NCI-H82 treated with DMSO at 0.1 percent for 48 hours (cell line): ENCODE measurements around the gene SNX32.

Experiments used
- DNase-seq: peaks from one replicate; lab custom pipeline; 2025; ENCODE audit not compliant: unreplicated experiment; lab: John Stamatoyannopoulos, UW

Gene SNX32

DNA sequence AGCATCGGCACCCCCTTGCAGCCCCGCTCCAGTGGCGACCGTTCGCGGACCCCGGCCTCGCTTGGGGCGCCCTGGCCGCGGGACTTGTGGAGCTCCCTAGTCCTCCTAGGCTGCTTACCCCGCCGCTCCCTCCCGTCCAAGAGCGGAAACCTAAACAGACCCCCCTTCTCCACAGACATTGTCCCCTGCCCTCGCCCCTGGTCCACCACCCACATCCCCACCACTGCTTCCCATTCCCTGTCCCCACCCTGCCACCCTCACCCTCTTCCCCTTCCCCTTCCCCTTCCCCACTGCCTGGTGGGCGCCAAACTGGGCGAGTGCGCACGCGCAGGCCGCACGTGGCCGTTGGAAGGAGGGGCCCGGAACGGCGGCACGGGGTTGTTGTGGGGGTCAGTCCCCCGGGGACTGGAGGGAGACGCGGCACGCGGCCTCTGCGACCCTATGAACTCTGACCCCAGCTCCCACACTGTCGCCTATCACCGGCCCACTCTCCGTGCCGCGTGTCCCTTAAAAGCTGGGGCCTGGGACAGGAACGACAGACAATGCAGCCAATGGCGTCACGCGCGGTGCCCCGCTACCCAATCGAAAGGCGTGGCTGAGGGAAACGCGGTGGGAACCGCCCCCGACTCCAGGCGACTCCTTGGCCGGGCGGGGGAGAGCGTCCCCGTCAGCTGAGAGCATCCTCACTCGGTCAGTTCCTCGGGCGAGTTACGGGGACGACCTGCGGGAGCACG, at the start of gene SNX32:
Gene SNX32 (plus strand): TSS at position 667 of the 734 bp plus-strand sequence. CDS start 103 bp downstream, outside the sequence.
- peak; percentile 71 for DNase-seq

DNA sequence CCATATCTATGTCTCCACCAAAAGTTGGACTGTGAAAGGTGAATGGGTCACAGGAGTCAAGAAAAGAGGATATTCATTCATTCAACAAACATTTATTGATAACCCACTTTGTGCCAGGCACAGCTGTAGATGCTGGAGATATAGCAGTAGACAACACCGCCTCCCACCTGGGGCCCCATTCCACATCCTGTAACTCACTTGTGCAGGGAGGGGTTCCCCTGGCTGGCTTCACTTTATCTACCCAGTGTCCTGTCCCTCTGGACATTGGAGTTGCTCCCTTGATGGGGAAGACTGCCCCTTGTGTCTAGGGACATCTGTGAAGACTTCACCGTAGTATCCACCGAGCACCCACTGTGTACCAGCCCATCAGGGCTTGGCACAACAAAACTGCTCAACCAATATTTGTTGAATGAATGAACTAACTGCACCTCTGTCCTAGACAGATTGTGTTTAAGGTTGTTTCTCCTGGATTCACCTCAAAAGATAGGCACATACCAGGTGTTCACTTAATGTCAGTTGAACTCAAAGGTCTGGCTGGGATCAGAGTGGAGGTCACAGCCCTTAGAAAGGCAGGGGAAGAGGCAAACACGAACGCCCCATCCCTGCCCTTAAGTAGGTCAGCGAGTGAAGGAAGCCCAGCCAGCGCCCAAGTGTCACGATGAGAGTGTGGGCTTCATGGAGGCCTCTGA, 48.3 kb upstream of the SNX32 start:
- DNase-seq: no peak

DNA sequence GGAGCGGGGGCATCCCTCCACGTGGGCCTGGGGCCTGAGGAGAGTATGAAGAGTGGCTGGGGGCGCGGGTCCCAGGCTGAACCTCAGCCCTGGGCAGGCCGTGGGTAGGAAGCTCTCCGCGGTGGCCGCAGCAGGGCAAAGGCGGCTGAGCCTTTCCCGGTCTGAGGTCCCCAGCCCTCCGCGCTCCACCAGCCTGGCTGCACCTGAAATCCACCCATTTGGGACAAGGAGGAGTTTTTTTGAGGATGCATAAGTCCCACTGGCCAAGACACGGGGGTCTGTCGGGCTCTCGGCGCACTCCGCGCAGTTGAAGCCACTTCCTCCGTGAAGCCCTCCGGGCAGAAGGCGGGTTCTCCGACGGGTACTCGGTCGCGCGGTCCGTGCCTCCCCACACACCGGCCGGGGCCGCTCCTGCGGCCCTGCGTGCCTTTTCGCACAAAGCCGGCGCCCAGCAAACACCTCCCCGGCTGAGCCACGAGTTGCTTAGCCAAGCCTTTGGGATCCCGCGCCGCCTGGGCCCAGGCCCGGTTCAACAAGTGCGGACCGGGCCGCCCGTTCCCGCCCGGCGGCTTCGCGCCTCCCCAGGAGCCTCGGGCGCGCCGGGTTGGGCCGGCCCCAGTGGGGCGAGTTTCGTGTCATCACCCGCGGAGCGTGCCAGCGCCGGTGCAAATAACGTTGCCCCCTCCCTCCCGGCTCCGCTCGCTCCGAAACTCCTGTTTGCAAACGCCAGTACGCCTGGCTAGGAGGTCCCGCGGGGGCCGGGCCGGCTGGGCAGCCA, 47.6 kb upstream of the SNX32 start:
- DNase-seq: no peak

DNA sequence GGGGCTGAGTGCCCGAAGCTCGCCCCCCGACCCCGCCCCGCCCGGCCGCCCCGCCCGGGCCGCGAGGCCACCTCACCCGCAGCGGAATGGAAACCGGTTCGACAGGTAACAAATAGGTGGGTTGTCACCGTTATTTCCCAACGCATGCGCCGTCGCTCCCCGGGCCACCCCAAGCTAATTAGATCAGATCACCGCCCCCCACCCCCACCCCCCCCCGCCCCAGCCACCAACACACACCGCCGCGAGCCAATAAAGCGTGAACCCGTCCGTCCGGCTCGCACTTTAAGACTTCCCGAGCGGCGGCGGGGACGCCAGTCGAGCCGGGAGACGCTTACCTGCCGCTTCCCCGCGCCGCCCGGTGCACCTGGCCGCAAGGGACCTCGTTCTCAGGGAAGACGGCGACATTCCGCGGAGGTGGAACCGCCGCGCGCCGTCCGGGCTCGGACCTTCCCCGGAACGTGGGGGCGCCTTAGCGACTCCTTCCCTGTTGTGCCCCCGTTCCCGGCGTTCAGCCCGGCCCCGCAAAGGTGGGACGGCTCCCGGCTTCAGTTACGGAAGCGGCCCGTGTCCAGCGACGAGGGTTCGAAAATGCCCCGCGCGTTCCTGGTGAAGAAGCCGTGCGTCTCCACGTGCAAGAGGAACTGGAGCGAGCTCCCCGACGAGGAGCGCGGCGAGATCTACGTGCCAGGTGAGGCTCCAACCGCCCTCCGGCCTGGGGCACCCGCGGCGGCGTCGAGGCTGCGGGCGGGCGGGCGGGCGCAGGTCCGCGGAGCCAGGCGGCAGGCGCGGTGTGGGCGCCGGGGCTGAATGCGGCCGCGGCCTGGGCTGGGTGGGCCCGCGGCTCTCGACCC, 46.8 kb upstream of the SNX32 start, which contains the start of gene OVOL1:
Gene OVOL1 (plus strand): TSS at position 278 of the 851 bp plus-strand sequence. CDS start 311 bp downstream, at position 589.
- DNase-seq: no peak

DNA sequence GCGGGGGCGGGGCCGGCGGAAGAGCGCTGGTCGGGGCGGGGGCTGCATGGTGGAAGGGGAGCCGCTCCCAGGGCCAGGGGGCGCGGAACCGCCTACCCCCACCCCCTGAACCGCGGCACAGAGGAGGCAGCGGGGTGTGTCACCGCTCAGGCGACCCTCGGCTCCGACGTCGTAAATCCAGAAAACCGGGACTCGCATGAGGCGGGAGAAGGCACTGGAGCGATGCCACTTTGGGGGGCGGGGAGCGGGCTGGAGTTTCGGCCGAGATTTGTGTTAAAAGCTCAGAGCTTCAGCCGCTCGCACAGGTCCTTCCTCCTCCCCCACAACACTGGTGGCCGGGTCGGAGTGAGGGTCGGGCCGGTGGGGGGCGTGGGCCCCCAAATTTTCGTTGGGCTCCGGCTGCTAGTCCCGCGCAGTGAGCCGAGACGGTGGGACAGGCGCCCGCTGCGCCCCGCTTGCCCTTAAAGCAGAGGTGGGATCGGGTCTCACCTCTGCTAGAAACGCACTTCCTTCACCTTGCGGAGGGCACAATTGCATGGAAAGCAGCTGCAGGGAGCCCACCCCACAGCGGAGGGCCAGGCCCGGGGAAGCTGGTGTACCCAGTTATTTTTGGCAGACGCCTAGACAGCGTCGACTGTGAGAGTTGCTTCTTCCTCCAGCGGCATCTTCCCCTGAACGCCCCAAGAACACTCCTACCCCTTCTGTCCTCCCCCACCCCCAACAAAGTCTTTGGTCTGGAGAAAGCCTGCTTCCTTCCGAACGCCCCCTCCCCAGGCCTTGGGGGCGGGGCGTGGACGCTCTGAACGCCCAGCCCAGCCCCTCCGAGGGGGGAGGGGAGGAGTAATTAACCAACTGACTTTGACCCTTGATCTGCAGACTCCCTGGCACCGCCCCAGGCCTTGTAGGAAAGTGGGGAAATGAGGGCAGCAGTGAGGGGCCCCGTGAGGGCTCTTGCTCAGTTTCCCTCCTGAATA, 45.8 kb upstream of the SNX32 start:
- DNase-seq: no peak

DNA sequence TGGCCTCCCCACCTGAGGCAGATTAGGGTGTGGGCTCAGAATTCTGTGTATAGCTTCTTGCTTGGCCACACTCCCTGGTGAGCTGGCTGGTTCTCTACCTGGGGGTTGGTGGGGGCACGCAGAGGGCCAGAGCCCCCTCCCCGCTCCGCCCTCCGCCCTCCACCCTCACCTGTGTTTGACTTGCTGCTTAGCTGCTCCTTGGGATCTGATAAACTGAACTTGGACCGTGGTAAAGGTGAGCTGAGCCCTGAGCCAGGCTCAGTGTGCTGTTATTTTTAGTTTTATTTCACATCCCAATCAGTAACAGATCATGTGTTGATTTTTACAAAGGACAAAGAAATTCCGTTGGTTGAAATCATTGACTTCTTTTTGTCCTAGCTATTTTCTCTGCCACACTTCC, 44.9 kb upstream of the SNX32 start:
- DNase-seq: no peak

DNA sequence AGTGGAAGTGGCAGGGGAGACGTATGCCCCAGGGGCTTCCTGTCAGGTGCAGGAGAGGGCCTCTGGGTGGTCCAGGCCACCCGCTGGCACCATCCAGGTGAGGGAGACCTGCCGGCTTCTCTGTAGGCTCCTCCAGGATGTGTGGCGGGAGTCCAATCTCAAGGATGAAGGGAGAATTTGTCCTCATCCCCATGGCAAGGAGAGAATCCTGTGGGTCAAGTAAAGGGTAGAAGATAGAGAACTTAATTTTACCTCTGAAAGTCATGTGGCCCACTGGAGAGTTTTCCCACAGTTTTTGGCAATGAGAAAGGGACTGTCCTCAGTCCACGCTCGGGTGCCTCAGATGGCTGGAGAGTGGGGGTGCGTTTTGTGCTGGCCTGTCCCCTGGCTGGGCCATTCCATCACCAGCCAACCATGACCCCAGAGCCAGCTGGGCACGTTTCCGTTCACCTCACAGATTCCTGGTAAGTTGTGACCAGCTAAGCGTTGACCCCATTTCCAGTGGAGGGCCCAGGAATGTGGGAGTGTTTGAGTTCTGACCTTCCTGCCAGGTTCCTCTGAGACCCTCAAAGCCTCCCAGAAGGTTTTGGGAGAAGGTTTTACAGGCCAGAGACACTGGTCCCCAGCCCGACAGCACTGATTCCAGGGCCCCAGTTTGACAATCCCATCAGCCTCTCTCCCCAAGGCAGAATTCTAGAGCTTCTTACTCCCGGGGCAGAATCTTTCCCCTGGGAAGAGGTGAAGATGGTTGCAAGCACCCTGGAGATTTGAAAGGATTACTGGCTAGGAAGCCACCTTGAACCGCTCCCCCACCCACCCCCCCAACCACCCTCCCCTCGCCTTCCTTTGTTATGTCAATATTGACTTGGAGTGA, 44.3 kb upstream of the SNX32 start:
- DNase-seq: no peak

DNA sequence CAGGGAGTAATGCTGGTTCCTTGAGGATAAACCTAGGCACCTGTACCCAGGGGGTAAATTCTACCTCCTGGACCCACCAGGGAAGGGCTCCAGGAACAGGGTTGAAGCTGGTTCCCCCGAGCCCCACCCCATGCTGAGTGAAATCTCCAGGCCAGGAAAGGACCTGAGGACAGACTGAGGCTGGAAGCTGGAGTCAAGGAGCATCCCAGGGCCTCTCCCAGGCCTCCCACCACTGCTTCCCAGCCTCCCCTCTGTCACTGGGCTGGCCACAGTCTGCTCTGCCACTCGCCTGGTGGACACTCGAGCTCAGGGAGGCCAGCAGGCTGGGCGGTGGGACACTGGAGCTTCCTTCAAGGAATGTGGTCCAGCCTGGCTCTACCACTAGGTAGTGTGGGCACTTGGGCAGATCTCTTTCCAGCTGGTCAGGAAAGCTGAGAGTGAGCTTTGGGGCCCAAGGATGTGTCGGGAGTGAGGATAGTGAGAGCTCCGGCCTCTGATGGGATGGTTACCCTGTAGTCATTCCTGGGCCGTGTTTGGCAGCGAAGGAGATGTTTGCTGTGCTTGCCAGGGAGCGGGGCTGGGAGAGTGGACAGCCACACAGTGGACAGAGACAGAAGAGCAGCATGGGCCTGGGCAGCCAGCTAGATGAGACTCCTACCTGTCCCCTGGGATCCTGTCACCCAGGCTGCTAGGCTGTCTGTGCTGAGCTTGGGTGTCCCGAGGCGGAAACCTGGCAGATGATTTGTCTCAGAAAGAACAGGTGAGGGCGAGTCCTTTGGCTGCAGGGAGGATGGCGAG, 43.5 kb upstream of the SNX32 start:
- DNase-seq: no peak

DNA sequence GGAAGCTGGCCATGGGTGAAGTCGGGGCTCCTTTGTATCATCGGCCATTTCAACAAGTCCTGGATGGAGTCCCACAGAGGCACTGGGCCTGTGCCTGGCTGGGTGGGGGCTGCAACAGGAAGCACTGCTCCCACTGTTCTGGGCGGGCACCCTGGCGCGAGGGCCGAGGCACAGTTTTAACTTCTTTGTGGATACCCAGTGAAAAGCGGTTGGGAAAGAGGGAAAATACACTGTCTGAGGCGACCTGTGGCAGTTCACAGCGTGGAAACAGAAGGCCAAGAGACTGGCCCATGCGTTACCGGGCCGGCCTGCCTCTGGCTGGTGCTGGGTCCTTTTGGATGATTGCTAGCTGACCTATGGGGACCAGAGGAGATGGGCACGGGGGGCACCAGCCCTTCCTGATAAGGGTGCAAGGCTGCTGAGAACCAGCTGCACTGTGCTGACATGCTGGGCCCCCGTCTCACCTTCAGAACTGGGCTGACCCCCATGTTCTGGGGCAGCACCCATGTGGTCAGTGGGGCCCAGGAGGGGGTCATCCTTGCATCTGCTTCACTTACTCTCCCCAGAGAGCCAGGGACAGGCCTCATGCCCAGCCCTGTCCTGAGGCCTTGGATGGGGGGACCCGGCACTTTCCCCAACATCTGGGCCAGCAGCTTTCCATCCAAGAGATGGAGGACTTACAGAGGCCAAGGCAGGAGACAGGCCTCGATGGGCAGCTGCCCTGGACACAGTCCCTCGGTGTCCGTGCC, 42.7 kb upstream of the SNX32 start:
- no peak for DNase-seq

DNA sequence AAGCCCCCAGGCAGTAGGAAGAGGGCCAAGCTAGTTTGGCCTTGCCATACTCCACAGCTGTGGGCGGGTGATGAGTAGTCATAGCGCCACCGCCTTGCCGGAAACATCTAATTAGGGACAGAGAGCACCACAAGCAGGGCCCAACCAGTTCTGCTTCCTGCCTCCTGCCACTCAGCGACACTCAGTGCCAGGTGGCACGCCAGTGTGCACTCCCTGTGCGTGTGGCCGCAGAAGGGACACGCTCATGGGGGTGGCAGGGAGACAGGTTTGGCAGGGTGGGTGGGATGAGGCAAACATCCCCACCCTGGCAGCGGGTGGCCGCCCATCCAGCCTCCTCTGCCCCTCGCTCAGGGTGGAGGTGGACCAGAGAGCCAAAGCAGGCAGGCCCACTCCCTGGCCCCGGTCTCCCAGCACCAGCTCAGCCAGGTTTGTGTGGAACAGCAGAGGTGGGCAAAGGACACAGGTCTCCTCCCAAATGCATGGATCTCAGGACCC, 42.0 kb upstream of the SNX32 start:
- DNase-seq: no peak

DNA sequence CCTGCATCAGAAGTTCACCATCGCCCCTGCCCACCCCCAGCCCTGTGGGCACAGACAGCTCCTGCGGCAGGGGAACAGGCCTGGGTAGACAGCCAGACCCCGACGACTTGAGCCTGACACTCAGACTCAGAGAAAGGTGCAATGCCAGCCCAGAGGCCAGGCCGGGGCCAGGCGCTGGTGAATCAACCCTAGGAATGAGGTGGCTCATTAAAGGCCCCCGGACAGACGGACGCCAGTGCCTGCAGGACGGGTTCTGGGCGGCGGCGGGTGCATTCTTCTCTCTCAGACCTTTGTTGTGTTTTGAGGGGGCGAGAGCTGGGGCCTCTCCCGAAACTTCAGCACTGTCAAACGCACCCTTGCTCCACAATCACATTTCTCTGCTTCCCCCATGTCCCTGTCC, 41.3 kb upstream of the SNX32 start:
- DNase-seq: no peak

DNA sequence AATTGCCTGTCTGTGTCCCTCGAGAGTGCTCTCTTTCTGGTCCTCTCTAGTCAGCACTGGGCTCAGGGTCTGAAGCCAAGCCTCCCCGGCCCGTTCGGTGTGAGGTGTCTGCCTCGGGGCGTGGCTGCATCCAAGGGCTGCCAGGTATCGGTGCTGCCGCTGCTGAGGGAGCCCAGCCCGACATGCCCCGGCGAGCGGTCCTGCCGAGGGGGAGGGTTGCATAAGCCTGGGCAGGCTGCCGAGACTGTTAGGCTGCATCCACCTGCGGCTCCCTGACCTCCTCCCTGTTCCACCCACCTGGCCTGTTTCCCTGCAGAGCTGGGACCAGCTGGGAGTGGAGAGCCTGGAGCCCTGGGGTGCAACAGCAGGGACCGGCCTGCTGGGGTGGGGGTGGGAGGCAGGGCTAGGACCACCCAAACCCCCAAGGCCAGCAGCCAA, 40.6 kb upstream of the SNX32 start:
- no peak for DNase-seq

DNA sequence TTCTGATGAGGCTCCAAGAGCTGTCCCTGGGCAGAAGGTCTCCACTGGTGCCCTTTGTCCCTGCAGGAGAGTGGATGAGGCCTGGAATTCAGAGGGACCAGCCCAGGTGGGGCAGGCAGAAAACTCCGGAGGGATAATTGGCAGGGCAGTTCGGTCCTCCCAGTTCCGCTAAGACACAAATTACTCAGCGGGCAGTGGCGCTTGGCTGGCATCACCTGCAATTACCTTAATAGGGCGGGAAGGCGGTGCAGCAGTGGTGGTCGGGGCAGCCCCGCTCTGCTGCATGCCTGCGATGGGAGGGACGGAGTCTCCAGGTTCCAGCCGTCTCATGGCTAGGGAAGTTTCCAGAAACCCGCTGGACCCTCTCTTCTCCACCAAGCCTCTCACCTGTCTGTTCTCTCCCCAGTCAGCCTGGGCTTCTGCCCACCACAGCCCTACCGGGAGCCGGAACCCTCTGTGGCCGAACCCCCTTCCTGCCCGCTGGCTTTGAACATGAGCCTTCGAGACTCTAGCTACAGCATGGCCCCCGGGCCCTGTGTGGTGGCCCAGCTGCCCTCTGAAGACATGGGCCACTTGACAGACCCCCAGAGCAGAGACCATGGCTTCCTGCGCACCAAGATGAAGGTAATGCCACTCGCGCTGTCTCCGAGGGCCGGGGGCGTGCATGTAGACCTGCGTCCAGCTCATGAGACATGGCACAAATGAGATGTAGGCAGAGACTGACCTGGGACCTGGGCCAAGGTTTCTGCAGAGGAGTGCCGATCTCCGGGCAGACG, 40.0 kb upstream of the SNX32 start:
- DNase-seq: no peak

DNA sequence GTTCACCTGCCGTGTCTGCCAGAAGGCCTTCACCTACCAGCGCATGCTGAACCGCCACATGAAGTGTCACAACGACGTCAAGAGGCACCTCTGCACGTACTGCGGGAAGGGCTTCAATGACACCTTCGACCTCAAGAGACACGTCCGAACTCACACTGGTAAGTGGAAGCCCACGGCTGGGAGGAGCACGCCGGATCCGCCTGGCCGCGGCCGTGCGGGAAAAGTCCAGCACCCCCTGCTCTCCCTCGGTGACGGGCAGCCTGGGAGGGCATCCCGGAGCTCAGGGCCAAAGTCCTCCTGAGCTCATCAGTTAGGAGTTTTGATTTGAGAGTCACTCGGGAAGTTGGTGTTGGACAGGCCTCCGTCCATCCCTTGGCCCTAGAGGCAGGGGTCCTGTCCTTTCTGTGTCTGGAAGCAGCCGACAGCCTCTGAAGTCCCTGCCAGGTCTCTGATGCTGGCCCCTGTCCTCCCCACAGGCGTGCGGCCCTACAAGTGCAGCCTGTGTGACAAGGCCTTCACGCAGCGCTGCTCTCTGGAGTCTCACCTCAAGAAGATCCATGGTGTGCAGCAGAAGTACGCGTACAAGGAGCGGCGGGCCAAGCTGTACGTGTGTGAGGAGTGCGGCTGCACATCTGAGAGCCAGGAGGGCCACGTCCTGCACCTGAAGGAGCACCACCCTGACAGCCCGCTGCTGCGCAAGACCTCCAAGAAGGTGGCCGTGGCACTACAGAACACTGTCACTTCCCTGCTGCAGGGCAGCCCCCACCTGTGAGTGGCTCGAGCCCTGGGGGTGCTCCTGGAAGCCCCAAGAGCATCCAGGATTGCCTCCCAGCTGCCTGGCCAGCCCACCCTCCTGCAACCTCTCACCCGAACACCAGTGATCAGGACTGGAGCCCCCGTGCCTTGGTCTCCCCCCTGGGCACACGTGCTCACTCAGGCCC, 38.9 kb upstream of the SNX32 start:
- no peak for DNase-seq
